Jurkat, Clone E6-1 (cell line): ENCODE results near the gene RILPL1.
"Not testable (repeated sequence)": the region's sequence is repeated elsewhere in the genome, so short reads cannot be mapped to it uniquely, and the experiment has no call there.

Experiments used
- DNase-seq: peaks from one replicate; pipeline ENCODE4 v3.0.0-alpha.2; 2011; ENCODE audit warnings: low read depth, low spot score
- H3K4me3 ChIP-seq: 2 replicates; pipeline ENCODE4 v1.5.1; 2011; ENCODE audit warnings: mild to moderate bottlenecking, low read length, control low read depth, moderate library complexity

The RILPL1 gene

GRCh38 chr12:123502163-123502704 is 31.3 kb downstream of the RILPL1 start:
- no peak for DNase-seq
- no peak overlapping the region for H3K4me3 ChIP-seq

GRCh38 chr12:123499332-123499731 is 34.2 kb downstream of the RILPL1 start:
- DNase-seq = no peak

GRCh38 chr12:123498126-123498825 is 35.2 kb downstream of the RILPL1 start:
- no peak overlapping the region for H3K4me3 ChIP-seq
- DNase-seq = no peak

More at GRCh38 chr12:123499332-123499731, 34.2 kb downstream of the RILPL1 start:
- H3K4me3 ChIP-seq = no peak overlapping the region

- DNase-seq = no peak
- no peak overlapping the region for H3K4me3 ChIP-seq
These were observed 36.5 kb downstream of the RILPL1 start for GRCh38 chr12:123497065-123497464.

GRCh38 chr12:123494124-123494851 is 39.2 kb downstream of the RILPL1 start:
- H3K4me3 ChIP-seq = no peak overlapping the region
- DNase-seq = no peak

- not testable (repeated sequence) for DNase-seq, H3K4me3 ChIP-seq
These were observed 41.0 kb downstream of the RILPL1 start for GRCh38 chr12:123492339-123493039.

- no peak overlapping the region for H3K4me3 ChIP-seq
- no peak for DNase-seq
These were observed 42.0 kb downstream of the RILPL1 start for GRCh38 chr12:123491481-123491880.

GRCh38 chr12:123491056-123491455 is 42.5 kb downstream of the RILPL1 start:
- no peak overlapping the region for H3K4me3 ChIP-seq
- no peak for DNase-seq

GRCh38 chr12:123490089-123490488 is 43.4 kb downstream of the RILPL1 start:
- H3K4me3 ChIP-seq = no peak overlapping the region
- no peak for DNase-seq

- H3K4me3 ChIP-seq = no peak overlapping the region
- no peak for DNase-seq
These were observed 43.9 kb downstream of the RILPL1 start for GRCh38 chr12:123489580-123489979.

- H3K4me3 ChIP-seq = no peak overlapping the region
- DNase-seq = no peak
These were observed 44.8 kb downstream of the RILPL1 start for GRCh38 chr12:123488539-123489230.

GRCh38 chr12:123487428-123487827 is 46.1 kb downstream of the RILPL1 start:
- no peak for DNase-seq
- no peak overlapping the region for H3K4me3 ChIP-seq

- DNase-seq = no peak
- no peak overlapping the region for H3K4me3 ChIP-seq
These were observed 47.8 kb downstream of the RILPL1 start for GRCh38 chr12:123485756-123486155.

- DNase-seq = peak; percentile 50
- H3K4me3 ChIP-seq = 0 out of 2 replicates have a peak overlapping the region, but pooled peaks have one; percentile 2
These were observed 49.8 kb downstream of the RILPL1 start for GRCh38 chr12:123483602-123484248.

GRCh38 chr12:123482876-123483275 is 50.6 kb downstream of the RILPL1 start:
- no peak for DNase-seq
- H3K4me3 ChIP-seq = no peak overlapping the region

- DNase-seq, H3K4me3 ChIP-seq: not testable (repeated sequence)
These were observed 52.3 kb downstream of the RILPL1 start for GRCh38 chr12:123481251-123481650.

GRCh38 chr12:123479442-123480180 is 53.9 kb downstream of the RILPL1 start:
- DNase-seq = no peak
- no peak overlapping the region for H3K4me3 ChIP-seq

- no peak overlapping the region for H3K4me3 ChIP-seq
These were observed 54.8 kb downstream of the RILPL1 start for GRCh38 chr12:123478762-123479161.

More at GRCh38 chr12:123478762-123479161, 54.8 kb downstream of the RILPL1 start:
- DNase-seq = no peak
